Left cardiac atrium (tissue), 4 donors: ENCODE results near the gene COL19A1. TPM values are rescaled to one million over a fixed set of nuclear protein-coding genes. Genes with fewer than 3 reads are reported as not detected.

Experiments
- ATAC-seq, 2 donors: fragments of 200-7000 bp; cut with Tn5 transposase; one replicate each; pipeline ENCODE4 v1.9.1; 2020; ENCODE audit warnings: mild to moderate bottlenecking in 2 of 2, moderate library complexity in 2 of 2
- DNase-seq: peaks from one replicate; pipeline ENCODE4 v3.0.0-alpha.2; 2020
- intact Hi-C, 2 donors: fragments of 100-400 bp; cut with DNase I; formaldehyde crosslinking; loops; one replicate each; pipeline versions ENCODE4 v1.14.1 to v1.15.1; 2022 to 2023
- total RNA-seq, 2 donors: library from RNA; stranded (reverse); fragmentation: NEBNext Ultra II Directional; extraction: Animal tissue kit (Norgen Biotek cat#: 25700); gene quantifications; one replicate each; pipeline ENCODE4 v1.2.1, GENCODE V29; 2021
- donor health status: DM: no; HTN: yes; CAD: no.
- donor health status: DM: no; HTN: yes; CAD: no; lungs with severe emphysema.
- donor health status: DM: yes; HTN: yes; CAD: no.
- donor health status: Dilated cardiomyopathy.

Gene COL19A1
- total RNA-seq, 2 donors from 2014 or later = 1.9 to 2.5 TPM

- DNase-seq = no peak
- ATAC-seq = no peak
- intact Hi-C loops = no loop called here
Measured at GRCh38 chr6:70135219-70136160, 269.1 kb downstream of the COL19A1 start.

GRCh38 chr6:70136996-70137395, 270.6 kb downstream of the COL19A1 start:
- intact Hi-C loops = no loop called here
- DNase-seq (no peak), ATAC-seq (no peak)

- DNase-seq (no peak), ATAC-seq (no peak)
- intact Hi-C loops = no loop called here
Measured at GRCh38 chr6:70140496-70140895, 274.1 kb downstream of the COL19A1 start.

- intact Hi-C loops = no loop called here
- DNase-seq = no peak
- no peak for ATAC-seq
Measured at GRCh38 chr6:70142034-70142433, 275.7 kb downstream of the COL19A1 start.

- DNase-seq (no peak), ATAC-seq (no peak)
- intact Hi-C loops = no loop called here
Measured at GRCh38 chr6:70145178-70145577, 278.8 kb downstream of the COL19A1 start.

GRCh38 chr6:70149209-70149788, 282.9 kb downstream of the COL19A1 start:
- intact Hi-C loops = no loop called here
- ATAC-seq = no peak
- DNase-seq = no peak

- intact Hi-C loops = no loop called here
- ATAC-seq = no peak
- DNase-seq = no peak
Measured at GRCh38 chr6:70150521-70150920, 284.2 kb downstream of the COL19A1 start.

- intact Hi-C loops = no loop called here
- DNase-seq (no peak), ATAC-seq (no peak)
Measured at GRCh38 chr6:70151616-70152015, 285.3 kb downstream of the COL19A1 start.

- DNase-seq (no peak), ATAC-seq (no peak)
- intact Hi-C loops = no loop called here
Measured at GRCh38 chr6:70152786-70153185, 286.4 kb downstream of the COL19A1 start.

GRCh38 chr6:70157086-70157485, 290.7 kb downstream of the COL19A1 start:
- no peak for ATAC-seq
- intact Hi-C loops = no loop called here
- no peak for DNase-seq

GRCh38 chr6:70160276-70160675, 293.9 kb downstream of the COL19A1 start:
- ATAC-seq = no peak
- DNase-seq = no peak
- intact Hi-C loops = no loop called here

GRCh38 chr6:70162972-70163371, 296.6 kb downstream of the COL19A1 start:
- ATAC-seq (no peak), DNase-seq (no peak)
- intact Hi-C loops = no loop called here

- DNase-seq (no peak), ATAC-seq (no peak)
- intact Hi-C loops = no loop called here
Measured at GRCh38 chr6:70163795-70164194, 297.4 kb downstream of the COL19A1 start.

- intact Hi-C loops = no loop called here
- no peak for ATAC-seq
- DNase-seq = no peak
Measured at GRCh38 chr6:70164556-70164955, 298.2 kb downstream of the COL19A1 start.

GRCh38 chr6:70166088-70166958, 300.0 kb downstream of the COL19A1 start:
- ATAC-seq (peak; percentile 65 to 73), DNase-seq (peak; percentile 44)
- intact Hi-C loops = no loop called here

GRCh38 chr6:70168681-70169377, 302.5 kb downstream of the COL19A1 start:
- DNase-seq (no peak), ATAC-seq (no peak)
- intact Hi-C loops = no loop called here

GRCh38 chr6:70171236-70171635, 304.9 kb downstream of the COL19A1 start:
- intact Hi-C loops = no loop called here
- no peak for ATAC-seq

GRCh38 chr6:70172252-70172651, 305.9 kb downstream of the COL19A1 start:
- no peak for ATAC-seq
- DNase-seq = no peak
- intact Hi-C loops = no loop called here

More at GRCh38 chr6:70171236-70171635, 304.9 kb downstream of the COL19A1 start:
- DNase-seq = no peak

GRCh38 chr6:70175770-70176169, 309.4 kb downstream of the COL19A1 start:
- no peak for DNase-seq
- intact Hi-C loops = no loop called here
- ATAC-seq = no peak
